Upper lobe of right lung (tissue), 1 donor: ENCODE data around the gene MARK1. TPM values are rescaled to one million over a fixed set of nuclear protein-coding genes. Genes with fewer than 3 reads are reported as not detected.

Experiments used
- ATAC-seq: fragments of 200-7000 bp; cut with Tn5 transposase; one replicate; pipeline ENCODE4 v1.9.1; 2020; ENCODE audit warnings: mild to moderate bottlenecking, moderate library complexity
- DNase-seq: peaks from one replicate; pipeline ENCODE4 v3.0.0-alpha.2; 2020
- H3K27ac ChIP-seq: fragments of 200-600 bp; one replicate; pipeline ENCODE4 v1.8.0; 2022
- H3K27me3 ChIP-seq: fragments of 200-600 bp; one replicate; pipeline ENCODE4 v1.8.0; 2022; ENCODE audit warnings: mild to moderate bottlenecking
- H3K36me3 ChIP-seq: fragments of 200-600 bp; one replicate; pipeline ENCODE4 v1.8.0; 2022
- H3K4me1 ChIP-seq: fragments of 200-600 bp; one replicate; pipeline ENCODE4 v1.8.0; 2022
- H3K4me3 ChIP-seq: fragments of 200-600 bp; one replicate; pipeline ENCODE4 v1.8.0; 2022; ENCODE audit warnings: mild to moderate bottlenecking
- H3K9me3 ChIP-seq: fragments of 200-600 bp; one replicate; pipeline ENCODE4 v1.8.0; 2022
- CTCF ChIP-seq: fragments of 200-600 bp; IDR thresholded peaks from one replicate; pipeline ENCODE4 v1.8.0; 2022; ENCODE audit warnings: antibody characterized with exemption
- intact Hi-C: fragments of 100-400 bp; cut with DNase I; formaldehyde crosslinking; loops from one replicate; pipeline ENCODE4 v1.11.0; 2022
- total RNA-seq: library from RNA; stranded (reverse); fragmentation: NEBNext Ultra II Directional; extraction: Animal tissue kit (Norgen Biotek cat#: 25700); gene quantifications from one replicate; pipeline ENCODE4 v1.2.1, GENCODE V29; 2021
- donor health status: DM: no; HTN: yes; CAD: no; lungs with severe emphysema.

The MARK1 gene
- total RNA-seq, 1 donor from 2014 or later: 2.3 TPM

GRCh38 chr1:220685879-220686278 is 157.9 kb downstream of the MARK1 start:
- intact Hi-C loops: loop anchor here (5.0 kb wide), 1 partner anchor 91 kb away; no protein-coding TSS in a partner anchor
- H3K27ac ChIP-seq: no peak overlapping the region
- ATAC-seq (no peak), DNase-seq (no peak)
- H3K27me3 ChIP-seq: no peaks in the 10 kb centered on the region
- no peaks in the 10 kb centered on the region for H3K36me3 ChIP-seq
- no peak overlapping the region for H3K4me3 ChIP-seq
- H3K9me3 ChIP-seq: no peaks in the 10 kb centered on the region
- peaks cover 10% of the 10 kb centered on the region for H3K4me1 ChIP-seq
- TF ChIP-seq CTCF: no peak

DNA sequence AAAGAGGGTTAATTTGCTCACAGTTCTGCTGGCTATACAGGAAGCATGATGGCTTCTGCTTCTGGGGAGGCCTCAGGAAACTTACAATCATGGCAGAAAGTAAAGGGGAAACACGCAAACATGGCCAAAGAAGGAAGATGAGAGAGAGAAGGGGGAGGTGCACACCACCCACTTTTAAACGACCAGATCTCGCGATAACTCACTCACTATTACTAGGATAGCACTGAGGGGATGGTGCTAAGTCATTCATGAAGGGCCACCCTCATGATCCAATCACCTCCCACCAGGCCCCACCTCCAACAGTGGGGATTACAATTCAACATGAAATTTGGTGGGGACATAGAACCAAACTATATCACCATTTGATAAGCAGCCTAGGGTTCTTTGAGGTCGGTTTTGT is 159.9 kb downstream of the MARK1 start:
- no peak for DNase-seq
- H3K4me3 ChIP-seq: no peak overlapping the region
- H3K36me3 ChIP-seq: no peaks in the 10 kb centered on the region
- no peaks in the 10 kb centered on the region for H3K27me3 ChIP-seq
- peaks cover 13% of the 10 kb centered on the region for H3K4me1 ChIP-seq
- no peak for TF ChIP-seq CTCF
- intact Hi-C loops: loop anchor here (5.0 kb wide), 1 partner anchor 89 kb away; no protein-coding TSS in a partner anchor
- H3K9me3 ChIP-seq: no peaks in the 10 kb centered on the region
- no peak overlapping the region for H3K27ac ChIP-seq
- no peak for ATAC-seq

DNA sequence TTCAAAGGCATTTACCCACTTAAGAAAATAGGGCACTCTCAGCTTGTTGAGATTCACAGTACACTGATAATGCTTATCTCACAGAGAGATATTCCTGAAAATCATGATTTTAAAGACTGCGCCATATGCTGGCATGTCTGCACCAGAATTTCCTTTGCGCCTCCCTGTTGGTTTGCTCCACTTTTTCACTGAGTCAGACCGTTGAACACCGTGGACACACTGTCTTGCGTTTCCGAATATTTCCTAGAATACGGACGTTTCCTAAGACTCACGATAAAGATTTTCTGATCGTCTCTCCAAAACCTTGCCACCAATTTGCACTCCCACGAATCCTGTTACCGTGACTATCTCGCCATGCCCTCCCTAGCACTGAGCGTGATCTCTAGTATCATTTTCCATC is 161.7 kb downstream of the MARK1 start:
- intact Hi-C loops: loop anchor here (5.0 kb wide), 1 partner anchor 88 kb away; no protein-coding TSS in a partner anchor
- Histone ChIP-seq H3K4me3 (peak overlapping the region; percentile 74), H3K9me3 (no peaks in the 10 kb centered on the region)

GRCh38 chr1:220690140-220691052 is 162.5 kb downstream of the MARK1 start, which contains the start of gene C1orf115:
TSS of gene C1orf115 (plus strand) at chr1:220690363. CDS start at chr1:220690403, 40 bp downstream.
- ATAC-seq: peak; percentile 99
- DNase-seq: peak; percentile 89
- H3K36me3 ChIP-seq: no peaks in the 10 kb centered on the region
- peak within 1 kb of the TSS; percentile 77 for H3K27ac ChIP-seq
- no peaks in the 10 kb centered on the region for H3K27me3 ChIP-seq
- intact Hi-C loops: no loop called here
- TF ChIP-seq CTCF: peak; percentile 98
- H3K4me3 ChIP-seq: peak within 1 kb of the TSS; percentile 74
- peaks cover 13% of the 10 kb centered on the region for H3K4me1 ChIP-seq
- H3K9me3 ChIP-seq: no peaks in the 10 kb centered on the region

More for the DNA sequence above, 161.7 kb downstream of the MARK1 start:
- ATAC-seq: no peak
- no peaks in the 10 kb centered on the region for H3K27me3 ChIP-seq
- DNase-seq: no peak
- no peaks in the 10 kb centered on the region for H3K36me3 ChIP-seq
- TF ChIP-seq CTCF: no peak
- H3K4me1 ChIP-seq: peaks cover 13% of the 10 kb centered on the region
- H3K27ac ChIP-seq: no peak overlapping the region

DNA sequence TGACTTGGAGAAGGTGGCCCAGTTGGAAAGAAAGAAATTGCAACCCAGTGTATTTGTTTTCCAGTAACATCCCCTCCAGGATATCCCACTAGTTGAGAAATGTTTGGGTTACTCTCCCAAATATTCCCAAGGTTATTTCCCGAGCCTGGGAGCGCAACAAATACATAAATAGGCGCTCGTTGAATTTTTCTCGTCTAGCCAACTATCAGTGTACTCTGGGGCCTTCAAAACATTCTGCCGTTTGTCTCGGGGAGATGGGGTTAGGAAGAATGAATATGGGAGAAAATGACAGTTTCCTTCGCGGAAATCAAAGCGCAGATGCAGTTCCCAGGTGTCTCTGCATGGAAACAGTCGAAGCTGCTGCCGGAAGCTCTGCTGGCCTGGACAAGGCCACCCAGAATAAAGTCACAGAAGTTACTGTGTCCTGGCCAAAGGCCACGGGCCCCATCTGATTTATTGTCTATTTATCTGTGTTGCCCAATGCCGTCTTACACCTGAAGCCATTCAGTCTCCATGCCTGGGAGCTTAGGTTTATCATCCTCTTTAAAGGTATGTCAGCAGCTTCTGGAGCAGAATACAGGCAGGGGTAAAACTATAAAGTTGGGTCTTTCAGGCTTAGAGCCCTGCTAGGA is 163.2 kb downstream of the MARK1 start:
- H3K36me3 ChIP-seq: no peaks in the 10 kb centered on the region
- peaks cover 13% of the 10 kb centered on the region for H3K4me1 ChIP-seq
- no peak for DNase-seq
- no peak for ATAC-seq
- no peaks in the 10 kb centered on the region for H3K27me3 ChIP-seq
- peak overlapping the region; percentile 77 for H3K27ac ChIP-seq
- H3K9me3 ChIP-seq: no peaks in the 10 kb centered on the region
- no peak for TF ChIP-seq CTCF
- peak overlapping the region; percentile 74 for H3K4me3 ChIP-seq
- intact Hi-C loops: no loop called here
